ENCODE measurements around the gene GMNN.

The GMNN gene

DNA sequence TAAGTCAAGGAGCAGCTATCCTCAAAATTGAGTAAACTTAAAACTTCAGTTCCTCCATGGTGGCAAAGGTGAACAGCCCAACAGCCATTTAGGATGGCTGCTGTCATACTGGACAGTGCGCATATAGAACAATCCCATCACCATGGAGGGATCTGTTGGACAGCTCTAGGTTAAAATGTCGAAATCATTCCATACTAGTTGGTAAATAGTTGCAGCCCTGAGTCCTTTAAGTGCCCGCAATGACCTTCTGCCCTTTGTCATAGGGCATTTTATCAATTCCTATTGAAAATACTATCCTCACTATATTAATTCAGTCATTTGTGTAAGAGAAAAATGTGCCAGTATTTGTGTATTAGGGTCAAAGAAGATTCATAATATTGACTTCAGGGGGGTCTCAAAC is 32.8 kb downstream of the GMNN start:
- DNase-seq (ENCODE audit: low spot score): no peak

GRCh38 chr6:24809728-24810127 is 35.0 kb downstream of the GMNN start:
- no peak for DNase-seq (ENCODE audit: low spot score)

- no peak for DNase-seq (ENCODE audit: low spot score)
Measured at GRCh38 chr6:24818346-24818745, 43.6 kb downstream of the GMNN start.

- DNase-seq (ENCODE audit: low spot score): no peak
Measured at GRCh38 chr6:24821860-24822444, 47.2 kb downstream of the GMNN start.

DNA sequence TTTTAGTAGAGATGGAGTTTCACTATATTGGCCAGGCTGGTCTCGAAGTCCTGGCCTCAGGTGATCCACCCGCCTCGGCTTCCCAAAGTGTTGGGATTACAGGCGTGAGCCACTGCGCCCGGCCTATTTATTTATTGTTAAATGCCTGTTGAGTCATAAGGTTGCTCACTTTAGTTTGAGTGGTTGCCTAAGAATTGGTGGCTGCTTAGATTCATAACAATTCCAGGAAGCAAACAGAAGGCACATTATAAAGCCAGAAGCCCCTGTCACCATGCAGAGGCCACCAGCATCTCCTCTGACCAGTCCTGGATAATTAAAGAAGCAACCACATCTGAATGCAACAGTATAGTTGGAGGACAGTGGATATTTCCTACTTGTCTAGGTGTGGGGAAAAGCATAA is 48.0 kb downstream of the GMNN start:
- DNase-seq (ENCODE audit: low spot score): no peak

DNA sequence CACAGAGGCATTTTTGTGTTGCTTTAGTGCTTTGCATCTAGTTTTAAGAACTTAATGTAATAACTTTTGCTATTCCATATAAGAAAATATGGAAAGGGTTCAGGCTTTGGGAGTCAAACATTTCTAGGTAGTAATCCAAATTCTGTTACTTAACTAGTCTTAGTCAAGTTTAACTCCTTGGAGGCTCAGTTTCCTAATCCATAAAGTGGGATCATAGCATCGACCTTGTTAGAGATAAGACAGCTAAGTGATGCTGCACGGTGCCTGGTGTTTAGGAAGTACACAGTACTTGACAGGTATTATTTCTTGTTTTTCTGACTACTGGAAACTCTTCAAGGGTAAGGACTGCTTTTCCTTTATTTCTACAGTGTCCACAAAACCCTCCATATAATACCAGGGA is 48.4 kb downstream of the GMNN start:
- no peak for DNase-seq (ENCODE audit: low spot score)

DNA sequence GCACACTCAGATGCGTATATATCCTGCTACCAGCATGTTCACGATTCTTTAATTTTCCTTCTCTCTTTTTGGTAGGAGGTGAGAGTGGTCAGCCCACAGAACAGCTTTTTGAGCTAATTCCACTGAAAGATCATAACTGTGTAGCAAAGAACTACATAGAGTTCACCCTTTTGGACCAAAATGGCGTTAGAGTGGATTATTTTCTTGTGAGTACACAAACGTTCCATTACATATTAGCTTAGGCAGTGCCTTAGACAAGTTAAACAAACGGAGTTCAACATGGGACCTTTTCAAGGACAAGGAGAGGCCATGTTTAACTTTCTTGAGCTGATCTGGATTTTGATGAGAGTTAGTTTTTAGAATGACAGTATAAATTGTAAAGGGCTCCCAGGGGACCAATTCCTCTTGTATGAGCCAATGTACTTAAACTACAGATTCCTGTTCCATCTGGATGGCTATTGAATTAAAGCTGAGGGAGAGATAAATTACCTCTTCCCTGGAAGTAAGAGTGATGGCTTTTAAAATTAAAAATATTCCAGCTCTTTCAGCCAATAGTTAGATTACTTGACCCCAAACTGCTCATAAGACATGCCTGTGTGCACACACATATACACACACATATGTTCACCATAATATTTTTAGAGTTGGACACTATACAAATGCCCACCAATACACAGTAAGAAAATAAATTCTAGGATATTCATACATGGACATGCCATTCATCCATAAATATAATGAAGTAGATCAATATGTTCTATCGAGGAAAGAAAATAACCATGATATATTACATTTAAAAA is 49.6 kb downstream of the GMNN start:
- DNase-seq (ENCODE audit: low spot score): no peak

- no peak for DNase-seq (ENCODE audit: low spot score)
Measured at GRCh38 chr6:24825130-24825630, 50.4 kb downstream of the GMNN start.

DNA sequence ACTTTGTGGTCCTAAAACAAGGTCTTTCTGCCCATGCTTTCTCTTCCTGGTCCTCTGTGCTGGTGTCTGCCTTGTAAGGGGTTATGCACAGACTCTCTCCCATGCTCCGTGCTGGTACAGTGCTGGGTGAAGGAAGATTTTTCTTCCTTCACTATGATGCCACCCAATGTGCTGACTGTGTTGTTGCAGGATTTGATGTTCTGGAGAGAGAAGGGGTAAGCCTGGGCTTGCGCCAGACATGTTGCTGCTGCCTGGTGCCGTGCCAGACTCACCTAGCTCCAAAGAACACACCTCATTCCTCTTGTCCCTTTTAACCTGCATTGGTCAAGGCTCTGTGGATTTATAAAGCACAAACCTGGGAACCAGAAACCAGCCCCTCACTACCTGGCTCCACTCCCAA is 52.4 kb downstream of the GMNN start:
- DNase-seq (ENCODE audit: low spot score): no peak

GRCh38 chr6:24827970-24828369 is 53.2 kb downstream of the GMNN start:
- DNase-seq (ENCODE audit: low spot score): no peak

GRCh38 chr6:24829657-24830056 is 54.9 kb downstream of the GMNN start:
- no peak for DNase-seq (ENCODE audit: low spot score)

- no peak for DNase-seq (ENCODE audit: low spot score)
Measured at GRCh38 chr6:24831771-24832716, 57.3 kb downstream of the GMNN start.

- no peak for DNase-seq (ENCODE audit: low spot score)
Measured at GRCh38 chr6:24832794-24833193, 58.1 kb downstream of the GMNN start.

- DNase-seq (ENCODE audit: low spot score): no peak
Measured at GRCh38 chr6:24833711-24834386, 59.1 kb downstream of the GMNN start.

All from D341Med (cell line).